H1 (cell line): Measurements from ENCODE around the gene SIGLEC14. TPM values are rescaled to one million over a fixed set of nuclear protein-coding genes. Genes with fewer than 3 reads are reported as not detected.

Source experiments
- CTCF ChIA-PET: fragments of 300-600 bp; sonication (Branson Sonifier 250); formaldehyde crosslinking; loops from one replicate; lab custom pipeline; 2021; ENCODE audit not compliant: partially characterized antibody; lab: Charles Lee
- POLR2A ChIA-PET: fragments of 300-600 bp; sonication (Branson Sonifier 250); formaldehyde crosslinking; loops from one replicate; lab custom pipeline; 2021; ENCODE audit warnings: inconsistent platforms; ENCODE audit not compliant: partially characterized antibody; lab: Charles Lee
- DNase-seq, 2 experiments: peaks; one replicate each; pipeline versions ENCODE4 v3.0.0 to v3.0.0-alpha.2; 2010 to 2022; ENCODE audit warnings: low spot score in 2 of 2, low read depth in 1 of 2, mixed read lengths in 1 of 2
- FAIRE-seq: peaks from 2 replicates; lab custom pipeline; 2011; peaks lifted over from hg19 to GRCh38; lab: Jason Lieb, UNC
- H2AFZ ChIP-seq: 2 replicates; pipeline ENCODE4 v1.8.1; 2012; ENCODE audit warnings: low read length, inconsistent platforms
- H2AK5ac ChIP-seq: 2 replicates; pipeline ENCODE4 v1.6.1; 2013; ENCODE audit warnings: low read depth, low read length
- H2BK120ac ChIP-seq: replicated peaks from 2 replicates; pipeline ENCODE3; 2013; ENCODE audit warnings: low read depth, low read length, inconsistent platforms
- H2BK12ac ChIP-seq: 2 replicates; pipeline ENCODE4 v1.6.1; 2013; ENCODE audit warnings: low read depth, low read length
- H2BK15ac ChIP-seq: 2 replicates; pipeline ENCODE4 v1.6.1; 2013; ENCODE audit warnings: low read length
- H2BK20ac ChIP-seq: 2 replicates; pipeline ENCODE4 v1.6.1; 2013; ENCODE audit warnings: low read length
- H2BK5ac ChIP-seq: 2 replicates; pipeline ENCODE4 v1.6.1; 2013; ENCODE audit warnings: low read depth, low read length
- H3K14ac ChIP-seq: 2 replicates; pipeline ENCODE4 v1.6.1; 2013; ENCODE audit warnings: inconsistent platforms; ENCODE audit not compliant: insufficient read length
- H3K18ac ChIP-seq: 2 replicates; pipeline ENCODE4 v1.6.1; 2013; ENCODE audit warnings: low read length; ENCODE audit errors: extremely low read depth
- H3K23ac ChIP-seq: 2 replicates; pipeline ENCODE4 v1.6.1; 2013; ENCODE audit warnings: inconsistent platforms; ENCODE audit not compliant: insufficient read length
- H3K23me2 ChIP-seq: 2 replicates; pipeline ENCODE4 v1.6.1; 2013; ENCODE audit warnings: low read depth, low read length
- H3K27ac ChIP-seq: 2 replicates; pipeline ENCODE4 v1.6.1; 2011; ENCODE audit warnings: low read depth, low read length, inconsistent platforms
- H3K27me3 ChIP-seq, 4 experiments: replicated peaks in 1 of 4; 1 replicate in 1 of 4; 2 replicates in 3 of 4; pipeline versions ENCODE4 v1.6.1 to v1.8.1; 2011 to 2013; ENCODE audit warnings: low read length in 3 of 4, mild to moderate bottlenecking in 3 of 4, inconsistent platforms in 2 of 4, mixed read lengths in 2 of 4, moderate library complexity in 1 of 4; ENCODE audit not compliant: control insufficient read depth in 3 of 4, insufficient read depth in 3 of 4; ENCODE audit errors: extremely low read depth in 1 of 4
- H3K36me3 ChIP-seq, 4 experiments: 2 replicates each; pipeline versions ENCODE4 v1.6.1 to v1.8.1; 2011 to 2013; ENCODE audit warnings: mild to moderate bottlenecking in 4 of 4, low read length in 3 of 4, moderate library complexity in 2 of 4, control low read depth in 1 of 4, inconsistent platforms in 1 of 4; ENCODE audit not compliant: insufficient read depth in 4 of 4, control insufficient read depth in 2 of 4
- H3K4ac ChIP-seq: replicated peaks from 2 replicates; pipeline ENCODE3; 2013; ENCODE audit warnings: low read length, low read depth, mixed read lengths, inconsistent platforms; ENCODE audit not compliant: insufficient read length
- H3K4me1 ChIP-seq, 4 experiments: replicated peaks in 1 of 4; 1 replicate in 1 of 4; 2 replicates in 3 of 4; pipeline versions ENCODE4 v1.6.1 to v1.8.1; 2011 to 2013; ENCODE audit warnings: low read length in 3 of 4, inconsistent platforms in 2 of 4, mixed read lengths in 1 of 4; ENCODE audit not compliant: insufficient read depth in 4 of 4, control insufficient read depth in 3 of 4
- H3K4me2 ChIP-seq, 2 experiments: 2 replicates each; pipeline versions ENCODE4 v1.6.1 to v1.8.1; 2011 to 2013; ENCODE audit warnings: low read depth in 2 of 2, low read length in 2 of 2, control low read depth in 1 of 2, inconsistent platforms in 1 of 2, mild to moderate bottlenecking in 1 of 2; ENCODE audit not compliant: insufficient read depth in 1 of 2
- H3K4me3 ChIP-seq, 4 experiments: fragments of 200-600, 300-600 bp in 1 of 4; sonication (generic), shearing (Covaris generic), sonication (Bioruptor Twin) in 1 of 4; 2 replicates each; pipeline versions ENCODE4 v1.5.1 to v1.8.1; 2011 to 2016; ENCODE audit warnings: low read length in 4 of 4, low read depth in 3 of 4, control low read depth in 2 of 4, inconsistent platforms in 2 of 4, mild to moderate bottlenecking in 2 of 4, mixed read lengths in 1 of 4, moderate library complexity in 1 of 4; ENCODE audit not compliant: insufficient read depth in 2 of 4; ENCODE audit errors: extremely low read depth in 1 of 4
- H3K56ac ChIP-seq: replicated peaks from 2 replicates; pipeline ENCODE3; 2013; ENCODE audit warnings: low read depth, mild to moderate bottlenecking, mixed read lengths, low read length, inconsistent platforms; ENCODE audit not compliant: insufficient read length
- H3K79me1 ChIP-seq: 2 replicates; pipeline ENCODE4 v1.6.1; 2013; ENCODE audit warnings: low read depth, low read length, control low read depth
- H3K79me2 ChIP-seq, 2 experiments: 2 replicates each; pipeline versions ENCODE4 v1.6.1 to v1.8.1; 2012 to 2013; ENCODE audit warnings: low read length in 2 of 2, mild to moderate bottlenecking in 2 of 2, inconsistent platforms in 1 of 2; ENCODE audit not compliant: insufficient read depth in 2 of 2, control insufficient read depth in 1 of 2
- H3K9ac ChIP-seq, 4 experiments: replicated peaks in 1 of 4; 1 replicate in 1 of 4; 2 replicates in 3 of 4; pipeline versions ENCODE4 v1.6.1 to v1.8.1; 2011 to 2013; ENCODE audit warnings: low read depth in 3 of 4, low read length in 3 of 4, control low read depth in 2 of 4, mild to moderate bottlenecking in 2 of 4, moderate library complexity in 2 of 4, inconsistent platforms in 1 of 4; ENCODE audit errors: extremely low read depth in 1 of 4
- H3K9me3 ChIP-seq, 2 experiments: 2 replicates each; pipeline versions ENCODE4 v1.6.1 to v1.8.1; 2012 to 2013; ENCODE audit warnings: mild to moderate bottlenecking in 2 of 2, moderate library complexity in 2 of 2, control low read depth in 1 of 2, inconsistent platforms in 1 of 2, low read depth in 1 of 2, low read length in 1 of 2, mixed read lengths in 1 of 2; ENCODE audit not compliant: insufficient read depth in 2 of 2
- H4K20me1 ChIP-seq, 2 experiments: replicated peaks in 1 of 2; 2 replicates each; pipeline versions ENCODE3 to v1.8.1; 2011 to 2013; ENCODE audit warnings: inconsistent platforms in 2 of 2, low read length in 2 of 2, mild to moderate bottlenecking in 1 of 2; ENCODE audit not compliant: insufficient read depth in 2 of 2, control insufficient read depth in 1 of 2
- H4K5ac ChIP-seq: 2 replicates; pipeline ENCODE4 v1.6.1; 2013; ENCODE audit warnings: low read length, low read depth, mixed read lengths, inconsistent platforms; ENCODE audit not compliant: insufficient read length
- H4K8ac ChIP-seq: 2 replicates; pipeline ENCODE4 v1.8.0; 2013; ENCODE audit warnings: mild to moderate bottlenecking, moderate library complexity, low read length, inconsistent platforms; ENCODE audit not compliant: insufficient read depth; ENCODE audit errors: extremely low read depth
- H4K91ac ChIP-seq: replicated peaks from 2 replicates; pipeline ENCODE3; 2013; ENCODE audit warnings: low read length, mixed read lengths, inconsistent platforms; ENCODE audit not compliant: insufficient read length
- CREB1 ChIP-seq: IDR thresholded peaks from 2 replicates; pipeline ENCODE4 v1.6.1; 2012; ENCODE audit warnings: inconsistent platforms
- JUND ChIP-seq: IDR thresholded peaks from 2 replicates; pipeline ENCODE4 v1.6.1; 2011; ENCODE audit warnings: mild to moderate bottlenecking, improper control_type of control experiment, low read length
- KDM5A ChIP-seq: fragments of 200-600 bp; IDR thresholded peaks from 2 replicates; pipeline ENCODE4 v1.7.1; 2012; ENCODE audit warnings: mild to moderate bottlenecking, low read length, inconsistent platforms, mixed read lengths
- MAFK ChIP-seq: IDR thresholded peaks from 2 replicates; pipeline ENCODE4 v1.6.1; 2012; ENCODE audit warnings: low read depth, mild to moderate bottlenecking, improper control_type of control experiment, low read length
- NRF1 ChIP-seq: IDR thresholded peaks from 2 replicates; pipeline ENCODE4 v1.6.1; 2011; ENCODE audit warnings: mild to moderate bottlenecking, low read depth, low read length, improper control_type of control experiment
- POLR2A ChIP-seq, 2 experiments: IDR thresholded peaks; 1 replicate in 1 of 2; 2 replicates in 1 of 2; pipeline ENCODE4 v1.6.1; 2011; ENCODE audit warnings: low read depth in 2 of 2, low read length in 2 of 2, mild to moderate bottlenecking in 2 of 2; ENCODE audit errors: control extremely low read depth in 1 of 2
- RNF2 ChIP-seq: fragments of 200-900, 300-1000 bp; sonication (generic); IDR thresholded peaks from 2 replicates; pipeline ENCODE4 v1.7.1; 2016; ENCODE audit warnings: borderline replicate concordance, low read depth, mild to moderate bottlenecking, antibody characterized with exemption, low read length; ENCODE audit not compliant: poor library complexity, severe bottlenecking; ENCODE audit errors: missing control alignments
- SRF ChIP-seq: IDR thresholded peaks from 2 replicates; pipeline ENCODE4 v1.6.1; 2011; ENCODE audit warnings: mild to moderate bottlenecking, low read depth, low read length, moderate library complexity
- SUZ12 ChIP-seq: fragments of 200-600 bp; sonication (generic); IDR thresholded peaks from 2 replicates; pipeline ENCODE4 v1.6.1; 2012; ENCODE audit warnings: mild to moderate bottlenecking, inconsistent platforms, low read length, moderate library complexity, mixed read lengths
- whole genome bisulfite sequencing, 2 experiments: shearing (Covaris generic) in 1 of 2; methylation state at CpG; one replicate each; pipeline versions ENCODE4 v1.1.6 to v1.1.7; 2013 to 2015; ENCODE audit warnings: low lambda C conversion rate in 2 of 2, mixed read lengths in 2 of 2, inconsistent platforms in 1 of 2, low coverage in 1 of 2, missing lambda C conversion rate in 1 of 2; ENCODE audit not compliant: insufficient replicate concordance in 2 of 2, insufficient coverage in 1 of 2, insufficient read length in 1 of 2; ENCODE audit errors: extremely low coverage in 1 of 2, missing lambda C conversion rate in 1 of 2; 5-methylcytosine and 5-hydroxymethylcytosine counted together
- polyA plus RNA-seq, 7 experiments: library from polyadenylated mRNA; depleted of rRNA in 3 of 7; stranded (reverse) in 5 of 7; unstranded in 2 of 7; fragments of >200 nt in 5 of 7; fragments of 200-250 nt in 2 of 7; gene quantifications; 1 replicate in 5 of 7; 2 replicates in 1 of 7; 4 replicates in 1 of 7; pipeline versions ENCODE4 v1.2.1 to v1.2.3, GENCODE V29; 2011 to 2013; ENCODE audit warnings: missing spikeins in 2 of 7, mixed read lengths in 2 of 7
- total RNA-seq: library from RNA; stranded (reverse); fragmentation: NEBNext Ultra II Directional; extraction: Animal tissue kit (Norgen Biotek cat#: 25700); gene quantifications from 2 replicates; pipeline ENCODE4 v1.2.1, GENCODE V29; 2021

SIGLEC14 gene
- total and polyA plus RNA-seq, 2 of the 8 experiments (the other 6 are each of a cell fraction or from before 2014, with no cell fraction given): not detected

GRCh38 chr19:51691584-51692428 lies 45.2 kb upstream of the SIGLEC14 start:
- peaks cover 11% of the 10 kb centered on the region for H3K79me1 ChIP-seq
- peak overlapping the region; percentile 77; the same call in 1 of the 2 replicates for H2BK12ac ChIP-seq
- peak overlapping the region; percentile 58 to 97 for H3K4me2 ChIP-seq
- H2BK5ac ChIP-seq: peak overlapping the region; percentile 91; the same call in 1 of the 2 replicates
- H3K14ac ChIP-seq: no peak overlapping the region
- peaks cover 0 to 18% (median 11%) of the 10 kb centered on the region in 4 experiments; a peak in 5 of 7 replicates for H3K4me1 ChIP-seq
- H3K36me3 ChIP-seq: no peaks in the 10 kb centered on the region
- TF ChIP-seq CREB1: no peak
- TF ChIP-seq NRF1: no peak
- TF ChIP-seq KDM5A: no peak
- no peak for TF ChIP-seq JUND
- TF ChIP-seq MAFK: no peak
- TF ChIP-seq SRF: no peak
- TF ChIP-seq POLR2A (IDR thresholded peaks at IDR 0.05; ENCODE audit: control extremely low read depth in 1 of 2, low read depth in 2 of 2, low read length in 2 of 2): no peak
- no peak for TF ChIP-seq RNF2
- no peak for TF ChIP-seq SUZ12
- no peak for FAIRE-seq
- H4K91ac ChIP-seq: peak overlapping the region; percentile 37
- peaks cover 0 to 12% of the 10 kb centered on the region in 2 experiments; a peak in 1 of 4 replicates for H3K79me2 ChIP-seq
- H3K23ac ChIP-seq: no peak overlapping the region
- no peak overlapping the region for H3K56ac ChIP-seq
- no peak overlapping the region for H4K5ac ChIP-seq
- 40% methylated on average over 11 of the region's 12 CpGs; no CpG with 5 or more reads in 1 of the 2 experiments for WGBS, 2 experiments
- no peak overlapping the region for H3K9ac ChIP-seq
- no peak overlapping the region for H4K8ac ChIP-seq
- H3K27me3 ChIP-seq: no peaks in the 10 kb centered on the region
- H2AK5ac ChIP-seq: no peak overlapping the region
- no peak overlapping the region for H2AFZ ChIP-seq
- no peak overlapping the region for H2BK15ac ChIP-seq
- no peaks in the 10 kb centered on the region for H3K9me3 ChIP-seq
- no peak overlapping the region for H3K4ac ChIP-seq
- ChIA-PET CTCF (no interaction called here), POLR2A (interaction anchor here (4.2 kb wide), 1 partner anchor 11 kb away, joined by 28 read pairs; no protein-coding TSS in a partner anchor)
- no peak for DNase-seq
- no peak overlapping the region for H2BK120ac ChIP-seq
- H2BK20ac ChIP-seq: no peak overlapping the region
- H3K18ac ChIP-seq: peak overlapping the region; percentile 13; the same call in 1 of the 2 replicates
- H3K4me3 ChIP-seq: peak overlapping the region; percentile 18 to 65 (median 42); a peak in 5 of 8 replicates
- H4K20me1 ChIP-seq: peaks cover 0 to 4% of the 10 kb centered on the region in 2 experiments
- H3K27ac ChIP-seq: no peak overlapping the region
- H3K23me2 ChIP-seq: peaks cover 23% of the 10 kb centered on the region
